ENCODE results near the gene TEK.

The TEK gene

DNA sequence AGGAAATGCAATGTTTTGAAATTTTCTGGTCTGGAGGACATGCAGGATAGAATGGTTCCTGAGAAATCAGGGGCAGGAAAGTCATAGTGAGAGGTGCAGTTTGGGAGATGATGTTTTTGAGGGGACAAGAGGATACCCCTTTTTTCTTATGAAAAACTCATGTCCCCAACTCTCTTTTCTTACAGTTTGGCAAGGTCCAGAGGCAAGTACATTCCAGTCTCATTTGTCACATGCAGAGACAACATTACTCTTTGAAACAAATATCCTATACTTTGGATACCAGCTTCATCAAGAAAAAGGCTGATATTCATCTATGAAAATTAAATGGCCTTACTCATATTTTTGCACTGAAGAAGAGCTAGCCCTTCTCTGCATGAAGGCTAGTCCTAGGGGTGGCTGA lies 139.7 kb downstream of the TEK start:
- DNase-seq = no peak

DNA sequence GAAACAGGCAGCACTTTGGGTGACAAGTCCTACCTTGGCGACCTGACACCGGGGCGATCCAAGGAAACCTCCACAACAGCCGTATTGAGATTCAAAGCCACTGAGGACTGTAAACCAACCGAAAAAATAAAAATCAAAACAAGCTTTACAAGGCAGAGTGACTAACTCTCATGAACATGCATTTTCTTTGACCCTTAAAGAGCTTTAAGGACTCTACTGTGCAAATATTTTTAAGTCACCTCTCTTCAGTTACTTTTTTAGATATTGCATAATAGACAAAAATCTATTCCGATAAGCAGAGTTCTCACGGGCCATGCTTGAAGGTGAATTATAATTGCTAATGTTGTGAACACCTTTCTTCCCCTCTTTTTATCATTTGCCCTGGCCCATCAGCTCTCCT lies 149.6 kb downstream of the TEK start:
- DNase-seq = no peak

DNA sequence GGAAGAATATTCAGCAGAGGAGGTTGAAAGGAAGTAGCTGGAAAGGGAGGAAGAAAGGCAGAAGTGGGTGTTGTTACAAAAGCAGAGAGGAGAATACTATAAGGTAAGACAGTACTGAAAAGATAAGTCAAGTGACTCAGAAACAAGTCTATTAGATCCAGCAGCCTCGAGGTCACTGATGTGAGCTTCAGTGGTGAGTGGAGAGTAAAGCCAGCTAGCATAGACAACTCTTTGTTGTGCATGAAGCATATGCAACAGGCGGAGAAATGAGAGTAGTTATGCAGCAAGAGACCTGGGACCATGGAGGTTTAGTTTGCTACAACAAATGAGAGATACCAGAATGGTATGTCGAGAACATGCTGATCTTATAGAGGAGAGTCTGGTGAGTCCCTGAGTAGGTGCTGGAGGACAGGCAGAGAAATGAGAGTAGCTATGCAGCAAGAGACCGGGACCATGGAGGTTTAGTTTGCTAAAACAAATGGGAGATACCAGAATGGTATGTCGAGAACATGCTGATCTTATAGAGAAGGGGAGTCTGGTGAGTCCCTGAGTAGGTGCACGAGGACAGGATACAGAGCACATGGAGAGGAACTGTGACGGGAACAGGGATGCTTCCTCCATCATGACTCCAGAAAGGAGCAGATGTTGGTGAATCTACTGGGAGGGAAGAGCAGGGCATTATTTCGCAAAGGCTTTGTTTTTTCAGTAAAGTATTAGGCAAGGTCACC lies 151.9 kb downstream of the TEK start:
- DNase-seq = no peak

DNA sequence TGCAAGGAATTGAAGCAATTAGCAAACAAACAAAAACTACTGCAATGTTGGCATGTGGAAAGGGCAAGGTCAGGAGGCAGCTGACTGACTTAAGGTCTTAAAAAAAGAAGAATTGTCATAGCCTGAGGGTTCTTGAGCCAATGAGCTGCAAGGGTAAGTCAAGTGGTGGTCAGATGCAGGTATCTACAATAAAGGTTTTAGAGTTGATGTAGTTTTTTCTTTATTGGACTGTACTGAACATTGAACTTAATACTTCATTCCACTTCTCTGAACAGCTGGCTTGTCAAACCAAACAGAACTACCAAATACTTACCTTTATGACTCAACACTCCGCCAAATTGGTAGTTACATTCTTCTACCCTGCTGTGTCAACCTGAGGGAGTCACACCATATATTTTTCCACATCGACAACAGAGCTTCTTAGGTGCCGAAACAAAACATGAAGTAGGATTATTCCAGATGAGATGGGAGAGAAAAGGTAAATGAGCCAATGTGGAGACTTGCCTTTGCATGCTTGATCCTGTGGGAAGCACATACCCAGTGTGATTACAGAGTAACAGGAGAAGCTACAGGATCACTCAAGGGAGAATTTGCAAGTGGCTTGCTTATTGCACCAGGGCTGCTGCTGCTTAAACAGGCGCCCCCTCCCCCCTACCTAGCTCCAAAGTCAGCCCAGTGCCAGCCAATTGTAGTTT lies 152.6 kb downstream of the TEK start:
- no peak for DNase-seq

DNA sequence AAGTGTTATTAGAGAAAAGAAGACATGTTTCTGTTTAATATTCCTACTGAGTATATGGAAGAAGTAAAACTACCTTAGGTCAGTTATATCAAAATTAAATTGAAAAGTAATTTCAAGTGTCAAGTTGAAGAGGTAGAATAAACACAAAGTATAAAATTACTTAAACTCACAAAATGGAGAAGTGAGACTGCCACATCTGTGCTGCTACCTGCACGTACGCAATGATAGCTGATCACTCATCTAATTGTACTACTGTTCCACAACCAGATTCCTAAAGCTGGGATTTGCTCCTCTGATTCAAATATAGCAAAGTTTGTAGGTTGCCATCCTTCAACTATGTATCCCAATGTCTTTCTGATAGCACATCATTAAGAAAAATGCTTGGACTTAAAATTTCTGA lies 163.1 kb downstream of the TEK start:
- DNase-seq = no peak

DNA sequence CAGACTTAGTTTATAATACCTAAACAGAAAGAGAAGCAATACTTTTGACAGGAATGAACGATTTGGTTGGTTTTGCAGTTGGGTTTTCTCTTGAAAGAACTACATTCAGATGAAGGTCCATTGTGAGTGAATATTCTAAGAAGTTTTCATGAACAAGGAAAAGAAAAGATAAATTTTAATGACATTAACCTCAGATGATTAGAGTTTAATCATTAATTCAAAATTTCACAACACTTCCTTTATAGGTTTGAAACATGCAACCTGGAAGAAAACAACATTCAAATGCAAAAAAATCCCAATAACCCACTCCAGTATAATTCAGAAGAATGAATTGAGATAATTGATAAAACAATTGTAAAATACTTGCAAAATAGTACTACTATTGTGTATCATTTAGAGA lies 164.2 kb downstream of the TEK start:
- no peak for DNase-seq

DNA sequence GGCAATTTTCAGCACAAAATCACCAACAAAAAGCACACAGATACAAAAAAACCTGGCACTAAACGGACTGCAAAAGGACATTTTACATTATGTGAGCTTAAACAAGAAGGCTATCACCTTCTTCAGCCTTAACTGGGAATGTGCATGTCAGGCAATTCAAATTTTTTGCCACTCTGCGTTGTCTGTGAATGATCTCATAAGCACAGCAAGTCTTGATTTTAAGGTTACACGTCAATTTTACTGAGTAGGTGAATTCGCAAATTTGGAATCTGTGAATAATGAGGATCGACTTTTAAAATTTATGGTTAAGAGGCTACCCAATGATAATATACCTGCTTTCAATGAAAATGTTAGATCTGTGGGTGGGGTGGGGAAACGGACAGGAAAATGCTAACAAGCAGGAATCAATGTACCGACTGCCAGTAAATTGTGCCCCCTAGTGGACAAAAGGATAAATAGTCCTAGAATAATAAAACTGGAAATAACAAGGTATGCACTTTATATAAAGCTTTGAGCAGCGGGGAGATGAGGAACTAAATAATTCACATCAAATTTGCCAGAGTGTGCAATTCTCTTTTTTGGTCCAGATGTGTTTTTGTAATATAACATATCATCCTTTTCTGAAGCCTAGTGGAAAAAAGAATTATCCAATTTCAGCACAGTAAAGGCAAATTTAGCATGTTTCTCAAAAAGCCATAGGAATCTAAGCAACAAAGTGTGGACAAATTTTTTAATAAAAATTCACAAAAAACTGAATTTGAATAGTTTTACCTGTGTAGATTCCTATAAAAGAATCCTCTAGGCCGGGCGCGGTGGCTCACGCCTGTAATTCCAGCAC lies 167.4 kb downstream of the TEK start:
- DNase-seq = peak; percentile 7

DNA sequence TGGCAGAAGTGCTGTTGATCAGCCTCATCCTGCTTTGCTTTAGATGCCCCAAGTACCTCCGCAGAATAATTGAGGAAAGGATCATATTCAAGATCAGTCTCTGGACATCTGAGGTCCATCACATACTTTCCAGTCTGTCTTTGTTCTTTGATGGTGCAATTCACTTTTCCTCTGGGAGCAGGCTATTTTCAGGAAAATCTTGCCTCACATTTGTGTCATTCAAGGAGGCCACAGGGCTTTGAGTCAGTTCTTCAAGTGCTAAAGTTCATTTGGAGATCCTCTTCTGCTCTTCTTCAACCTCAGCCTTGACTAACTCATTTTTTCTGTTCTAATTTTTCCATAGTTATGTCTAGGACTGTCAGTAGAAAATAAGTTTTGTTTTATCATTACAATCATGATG lies 169.3 kb downstream of the TEK start:
- no peak for DNase-seq

DNA sequence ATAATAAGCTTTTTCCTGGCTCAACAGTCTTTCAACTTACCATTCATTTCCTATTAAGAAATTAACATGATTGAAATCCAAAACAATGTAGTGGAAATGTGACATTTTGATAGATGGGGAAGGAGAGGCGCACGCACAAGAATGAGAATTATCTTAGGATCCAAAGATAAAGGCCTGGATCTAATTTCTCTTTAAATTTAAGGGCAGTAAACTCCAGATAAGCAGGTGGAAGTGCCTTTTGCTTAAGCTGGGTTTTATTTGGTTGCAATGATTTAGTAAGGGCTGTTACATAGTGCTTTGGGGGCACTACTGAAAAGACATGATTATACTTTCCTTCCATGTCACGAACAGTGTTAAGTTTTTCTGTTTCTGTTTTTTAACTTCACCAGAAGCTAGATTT lies 170.6 kb downstream of the TEK start:
- DNase-seq = no peak
